Activated B cell treated with CpG ODN at 0.5 μM for 24 hours (primary cell): ENCODE data around the gene FAM174C. TPM values are rescaled to one million over a fixed set of nuclear protein-coding genes. Genes with fewer than 3 reads are reported as not detected.

Experiments used
- ATAC-seq: fragments of 200-7000 bp; cut with Tn5 transposase; one replicate; pipeline ENCODE4 v1.10.0; 2021; ENCODE audit warnings: low read depth, mild to moderate bottlenecking, moderate library complexity
- CTCF ChIA-PET: fragments of 350-600 bp; sonication (Branson Sonifier 250); formaldehyde crosslinking; loops from one replicate; lab custom pipeline; 2021; ENCODE audit warnings: antibody characterized with exemption; lab: Charles Lee
- POLR2A ChIA-PET: fragments of 350-600 bp; sonication (Branson Sonifier 250); formaldehyde crosslinking; loops from one replicate; lab custom pipeline; 2021; ENCODE audit warnings: antibody characterized with exemption; lab: Charles Lee
- DNase-seq: peaks from one replicate; pipeline ENCODE4 v3.0.0; 2022
- H3K27ac Mint-ChIP-seq: one replicate; pipeline ENCODE4 v1.8.0; 2020; ENCODE audit warnings: mixed read lengths
- H3K27me3 Mint-ChIP-seq: one replicate; pipeline ENCODE4 v1.8.0; 2021; ENCODE audit warnings: mixed read lengths
- H3K36me3 Mint-ChIP-seq: one replicate; pipeline ENCODE4 v1.8.0; 2021; ENCODE audit warnings: low read depth, mixed read lengths
- H3K4me1 Mint-ChIP-seq: one replicate; pipeline ENCODE4 v1.8.0; 2021; ENCODE audit warnings: mixed read lengths
- H3K4me3 Mint-ChIP-seq: one replicate; pipeline ENCODE4 v1.8.0; 2020; ENCODE audit warnings: mild to moderate bottlenecking, mixed read lengths
- H3K9me3 Mint-ChIP-seq: one replicate; pipeline ENCODE4 v1.8.0; 2020; ENCODE audit warnings: mixed read lengths
- CTCF ChIP-seq: fragments of 200-600 bp; IDR thresholded peaks from one replicate; pipeline ENCODE4 v1.8.0; 2022; ENCODE audit warnings: antibody characterized with exemption, mild to moderate bottlenecking
- intact Hi-C: fragments of 100-400 bp; cut with micrococcal nuclease; formaldehyde crosslinking; loops from one replicate; pipeline ENCODE4 v1.15.1; 2024
- total RNA-seq: library from RNA; stranded (reverse); gene quantifications from 2 replicates; pipeline ENCODE4 v1.2.3, GENCODE V29; 2022

The FAM174C gene
- total RNA-seq, 1 donor from 2014 or later = 47.9 TPM

- DNase-seq (no peak), ATAC-seq (no peak)
- POLR2A ChIA-PET = no interaction called here
- TF ChIP-seq CTCF = no peak
- Mint-ChIP-seq H3K4me1 (peaks cover 19% of the 10 kb centered on the region), H3K4me3 (no peak overlapping the region), H3K9me3 (no peaks in the 10 kb centered on the region), H3K36me3 (no peaks in the 10 kb centered on the region), H3K27ac (no peak overlapping the region), H3K27me3 (peaks cover 30% of the 10 kb centered on the region)
- CTCF ChIA-PET = no interaction called here
- intact Hi-C loops = no loop called here
Measured at GRCh38 chr19:1288833-1289685, 13.7 kb downstream of the FAM174C start.

DNA sequence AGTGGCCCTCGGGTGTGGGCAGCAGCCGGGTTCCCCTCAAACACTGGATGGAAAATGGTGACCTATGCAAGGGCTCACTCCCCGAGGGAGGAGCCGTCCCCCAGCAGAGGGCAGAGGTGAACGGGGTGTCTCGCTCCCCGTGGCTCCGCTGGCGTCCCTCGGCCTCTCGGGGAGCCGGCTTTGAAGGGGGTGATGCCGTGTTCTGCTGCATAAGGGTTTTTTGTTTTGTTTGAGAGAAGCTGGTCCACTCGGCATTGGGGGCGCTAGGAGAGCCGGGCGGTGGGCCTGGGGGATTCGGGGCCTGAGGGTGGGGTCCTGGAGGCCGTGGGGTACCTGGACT is 14.3 kb downstream of the FAM174C start:
- no peak overlapping the region for H3K4me3 Mint-ChIP-seq
- H3K27me3 Mint-ChIP-seq = peaks cover 28% of the 10 kb centered on the region
- ChIA-PET POLR2A (no interaction called here), CTCF (no interaction called here)
- H3K4me1 Mint-ChIP-seq = peaks cover 17% of the 10 kb centered on the region
- H3K9me3 Mint-ChIP-seq = no peaks in the 10 kb centered on the region
- DNase-seq (no peak), ATAC-seq (no peak)
- no peak for TF ChIP-seq CTCF
- H3K27ac Mint-ChIP-seq = no peak overlapping the region
- intact Hi-C loops = no loop called here
- no peaks in the 10 kb centered on the region for H3K36me3 Mint-ChIP-seq

DNA sequence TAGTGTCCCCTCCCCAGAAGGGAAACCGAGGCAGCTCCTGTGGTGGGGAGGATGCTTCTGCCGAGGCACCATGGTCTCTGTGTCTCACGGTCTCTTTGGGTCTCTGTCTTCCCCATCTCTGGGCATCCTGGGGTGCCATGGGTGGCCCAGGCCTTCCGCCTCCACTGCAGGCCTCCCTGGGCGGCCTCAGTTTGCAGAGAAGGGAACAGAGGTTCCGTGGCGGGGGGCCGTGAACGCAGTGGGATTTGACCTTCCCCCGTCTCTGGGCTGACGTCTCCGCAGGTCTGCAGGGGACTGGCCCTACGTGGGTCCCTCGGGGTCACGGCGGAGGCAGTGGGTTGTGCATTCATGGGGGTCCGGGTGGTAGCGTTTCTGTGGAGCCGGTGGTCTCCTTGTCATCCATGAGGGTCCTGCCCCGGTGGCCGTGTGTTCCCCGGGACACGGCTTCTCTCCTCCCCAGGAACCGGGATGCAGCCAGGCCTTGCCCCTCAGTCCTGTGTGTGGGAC is 14.9 kb downstream of the FAM174C start:
- no peak for DNase-seq
- ChIA-PET CTCF (no interaction called here), POLR2A (no interaction called here)
- H3K4me3 Mint-ChIP-seq = no peak overlapping the region
- no peak for ATAC-seq
- intact Hi-C loops = no loop called here
- H3K4me1 Mint-ChIP-seq = peaks cover 14% of the 10 kb centered on the region
- H3K27me3 Mint-ChIP-seq = peaks cover 23% of the 10 kb centered on the region
- no peak for TF ChIP-seq CTCF
- no peaks in the 10 kb centered on the region for H3K36me3 Mint-ChIP-seq
- no peaks in the 10 kb centered on the region for H3K9me3 Mint-ChIP-seq
- no peak overlapping the region for H3K27ac Mint-ChIP-seq

GRCh38 chr19:1290703-1291651 is 15.6 kb downstream of the FAM174C start:
- Mint-ChIP-seq H3K27me3 (peaks cover 23% of the 10 kb centered on the region), H3K27ac (no peak overlapping the region), H3K4me3 (no peak overlapping the region), H3K4me1 (peaks cover 14% of the 10 kb centered on the region), H3K9me3 (no peaks in the 10 kb centered on the region), H3K36me3 (no peaks in the 10 kb centered on the region)
- DNase-seq = no peak
- intact Hi-C loops = no loop called here
- CTCF ChIA-PET = no interaction called here
- no peak for TF ChIP-seq CTCF
- no peak for ATAC-seq
- POLR2A ChIA-PET = interaction anchor here (0.6 kb wide), 1 partner anchor 1567 kb away, joined by 5 read pairs; no protein-coding TSS in a partner anchor
